GM12892 (cell line): ENCODE results near the gene BRSK1.

ENCODE experiments used
- POLR2A ChIP-seq: IDR thresholded peaks from 2 replicates; pipeline ENCODE4 v1.6.1; 2011; ENCODE audit warnings: low read depth, low read length, control low read depth
- POLR2AphosphoS5 ChIP-seq: IDR thresholded peaks from 2 replicates; pipeline ENCODE4 v1.6.1; 2011; ENCODE audit warnings: low read depth, low read length, control low read depth

DNA sequence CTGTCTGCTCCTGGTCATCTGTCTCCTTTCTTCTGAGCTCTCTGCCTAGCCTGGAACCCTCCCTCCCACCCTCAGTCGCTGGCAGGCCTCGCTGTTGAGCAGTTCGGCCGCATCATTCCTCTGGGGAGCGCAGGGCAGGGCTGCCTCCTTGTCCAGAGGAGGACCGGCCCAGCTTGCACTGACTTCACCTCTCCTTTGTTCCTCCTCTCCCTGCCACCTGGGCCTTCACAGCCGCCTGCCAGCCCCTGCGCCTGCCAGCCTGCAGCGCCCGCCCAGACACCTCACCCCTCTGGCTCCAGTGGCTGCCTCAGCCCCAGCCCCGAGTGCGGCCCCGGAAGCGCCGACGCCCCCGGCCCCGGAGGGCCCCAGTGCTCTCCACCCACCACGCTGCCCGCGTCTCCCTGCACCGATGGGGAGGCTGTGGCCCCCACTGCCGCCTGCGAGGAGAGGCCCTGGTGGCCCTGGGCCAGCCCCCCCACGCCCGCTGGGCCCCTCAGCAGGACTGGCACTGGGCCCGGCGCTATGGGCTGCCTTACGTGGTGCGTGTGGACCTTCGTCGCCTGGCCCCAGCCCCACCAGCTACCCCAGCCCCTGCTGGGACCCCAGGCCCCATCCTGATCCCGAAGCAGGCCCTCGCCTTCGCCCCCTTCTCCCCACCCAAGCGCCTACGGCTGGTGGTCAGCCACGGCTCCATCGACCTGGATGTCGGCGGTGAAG lies 63.1 kb downstream of the BRSK1 start:
- TF ChIP-seq POLR2A (no peak), POLR2AphosphoS5 (no peak)
